Activated T-cell treated with anti-CD3 and anti-CD28 coated beads for 1 hour (primary cell): Measurements from ENCODE around the gene MANSC1.
"Not testable (repeated sequence)": the region's sequence is repeated elsewhere in the genome, so short reads cannot be mapped to it uniquely, and the experiment has no call there.

ENCODE experiments used
- DNase-seq: peaks from one replicate; pipeline ENCODE4 v3.0.0-alpha.2; 2020; ENCODE audit warnings: low read depth

Gene MANSC1

GRCh38 chr12:12365446-12365802 lies 15.4 kb upstream of the MANSC1 start:
- DNase-seq: no peak

- no peak for DNase-seq
These were observed 14.9 kb upstream of the MANSC1 start for GRCh38 chr12:12364787-12365445.

- no peak for DNase-seq
These were observed 8.5 kb upstream of the MANSC1 start for GRCh38 chr12:12358528-12358927.

- DNase-seq: no peak
These were observed 7.8 kb upstream of the MANSC1 start for GRCh38 chr12:12357719-12358461.

GRCh38 chr12:12356896-12357718 lies 7.1 kb upstream of the MANSC1 start, which contains the start of gene BORCS5:
TSS of gene BORCS5 (plus strand) at chr12:12357078. CDS start at chr12:12357452, 374 bp downstream.
- DNase-seq: peak; percentile 98

- no peak for DNase-seq
These were observed 6.4 kb upstream of the MANSC1 start for GRCh38 chr12:12356467-12356895.

- DNase-seq: no peak
These were observed 3.8 kb upstream of the MANSC1 start for GRCh38 chr12:12353807-12354206.

GRCh38 chr12:12353276-12353675 lies 3.2 kb upstream of the MANSC1 start:
- no peak for DNase-seq

- DNase-seq: not testable (repeated sequence)
These were observed 1.6 kb upstream of the MANSC1 start for GRCh38 chr12:12351468-12352185.

GRCh38 chr12:12350868-12351463 lies 924 bp upstream of the MANSC1 start:
- no peak for DNase-seq

- no peak for DNase-seq
These were observed 11.4 kb downstream of the MANSC1 start for GRCh38 chr12:12338527-12339168.

- no peak for DNase-seq
These were observed 13.5 kb downstream of the MANSC1 start for GRCh38 chr12:12336511-12336910.

- no peak for DNase-seq
These were observed 14.0 kb downstream of the MANSC1 start for GRCh38 chr12:12336049-12336411.

- DNase-seq: peak; percentile 41
These were observed 15.5 kb downstream of the MANSC1 start for GRCh38 chr12:12334367-12335040.

GRCh38 chr12:12333407-12334366 lies 16.4 kb downstream of the MANSC1 start:
- no peak for DNase-seq

GRCh38 chr12:12331896-12332295 lies 18.1 kb downstream of the MANSC1 start:
- DNase-seq: no peak

- no peak for DNase-seq
These were observed 18.7 kb downstream of the MANSC1 start for GRCh38 chr12:12331244-12331771.

- no peak for DNase-seq
These were observed 22.2 kb downstream of the MANSC1 start for GRCh38 chr12:12327802-12328201.

- DNase-seq: no peak
These were observed 23.8 kb downstream of the MANSC1 start for GRCh38 chr12:12326262-12326661.
